B cell (primary cell): ENCODE results near the gene PHLPP1. TPM values are rescaled to one million over a fixed set of nuclear protein-coding genes. Genes with fewer than 3 reads are reported as not detected.

Experiments used
- ATAC-seq: fragments of 200-7000 bp; cut with Tn5 transposase; one replicate; pipeline ENCODE4 v1.10.0; 2021; ENCODE audit warnings: low read depth, mild to moderate bottlenecking, moderate number of reproducible peaks, moderate library complexity
- CTCF ChIA-PET: fragments of 350-600 bp; sonication (Branson Sonifier 250); formaldehyde crosslinking; loops from one replicate; lab custom pipeline; 2021; ENCODE audit warnings: antibody characterized with exemption, inconsistent platforms; lab: Charles Lee
- POLR2A ChIA-PET: fragments of 350-600 bp; sonication (Branson Sonifier 250); formaldehyde crosslinking; loops from one replicate; lab custom pipeline; 2021; ENCODE audit warnings: antibody characterized with exemption; lab: Charles Lee
- DNase-seq: peaks from one replicate; pipeline ENCODE4 v3.0.0; 2013
- H2AFZ ChIP-seq: 2 replicates; pipeline ENCODE4 v1.6.1; 2012; ENCODE audit warnings: mild to moderate bottlenecking, low read depth, low read length; ENCODE audit not compliant: insufficient read depth, poor library complexity, severe bottlenecking
- H3K27ac ChIP-seq, 2 donors: 1 replicate in 1 of 2; 2 replicates in 1 of 2; pipeline ENCODE4 v1.5.1; 2012 to 2013; ENCODE audit warnings: low read length in 2 of 2, mild to moderate bottlenecking in 2 of 2, moderate library complexity in 1 of 2
- H3K27me3 ChIP-seq, 4 experiments: fragments of 200-600 bp in 1 of 4; sonication (generic) in 1 of 4; replicated peaks in 1 of 4; 1 replicate in 2 of 4; 2 replicates in 2 of 4; pipeline versions ENCODE4 v1.6.1 to v1.7.0; 2013 to 2016; ENCODE audit warnings: low read length in 3 of 4, mild to moderate bottlenecking in 2 of 4, mixed read lengths in 1 of 4, moderate library complexity in 1 of 4; ENCODE audit not compliant: insufficient read depth in 4 of 4, control insufficient read depth in 3 of 4; ENCODE audit errors: control extremely low read depth in 1 of 4
- H3K36me3 ChIP-seq, 2 experiments: replicated peaks in 1 of 2; 1 replicate in 1 of 2; 2 replicates in 1 of 2; pipeline versions ENCODE4 v1.6.1 to v1.7.1; 2013; ENCODE audit warnings: low read length in 1 of 2; ENCODE audit not compliant: insufficient read depth in 2 of 2, control insufficient read depth in 1 of 2; ENCODE audit errors: control extremely low read depth in 1 of 2, extremely low read depth in 1 of 2
- H3K4me1 ChIP-seq, 2 donors: fragments of 200-600 bp in 1 of 2; sonication (generic) in 1 of 2; 1 replicate in 1 of 2; 2 replicates in 1 of 2; pipeline versions ENCODE4 v1.5.1 to v1.6.1; 2013 to 2017; ENCODE audit warnings: low read length in 2 of 2; ENCODE audit not compliant: control insufficient read depth in 2 of 2, insufficient read depth in 2 of 2
- H3K4me2 ChIP-seq: replicated peaks from 2 replicates; pipeline ENCODE3; 2012; ENCODE audit warnings: mild to moderate bottlenecking, low read depth, low read length; ENCODE audit not compliant: poor library complexity, severe bottlenecking
- H3K4me3 ChIP-seq, 5 experiments: fragments of 200-600 bp in 1 of 5; sonication (generic) in 1 of 5; 1 replicate in 3 of 5; 2 replicates in 2 of 5; pipeline versions ENCODE4 v1.5.1 to v1.7.0; 2011 to 2016; ENCODE audit warnings: low read length in 4 of 5, mild to moderate bottlenecking in 4 of 5, low read depth in 2 of 5, control low read depth in 1 of 5, moderate library complexity in 1 of 5; ENCODE audit not compliant: insufficient read depth in 1 of 5; ENCODE audit errors: control extremely low read depth in 1 of 5, extremely low read depth in 1 of 5
- H3K79me2 ChIP-seq: fragments of 200-600 bp; sonication (generic); one replicate; pipeline ENCODE4 v1.6.0; 2016; ENCODE audit warnings: low read length; ENCODE audit not compliant: control insufficient read depth, insufficient read depth
- H3K9ac ChIP-seq: fragments of 200-600 bp; sonication (generic); 2 replicates; pipeline ENCODE4 v1.6.1; 2017; ENCODE audit warnings: mild to moderate bottlenecking, low read length, moderate library complexity
- H3K9me3 ChIP-seq, 3 donors: one replicate each; pipeline versions ENCODE4 v1.6.1 to v1.7.1; 2013; ENCODE audit warnings: low read length in 2 of 3; ENCODE audit not compliant: control insufficient read depth in 2 of 3, insufficient read depth in 1 of 3; ENCODE audit errors: control extremely low read depth in 1 of 3
- H4K20me1 ChIP-seq: 2 replicates; pipeline ENCODE4 v1.6.0; 2012; ENCODE audit warnings: mild to moderate bottlenecking, low read length; ENCODE audit not compliant: insufficient read depth, control insufficient read depth, poor library complexity, severe bottlenecking
- H3K27ac Mint-ChIP-seq: one replicate; pipeline ENCODE4 v1.8.0; 2021; ENCODE audit warnings: mixed read lengths
- H3K27me3 Mint-ChIP-seq: one replicate; pipeline ENCODE4 v1.8.0; 2021; ENCODE audit warnings: mixed read lengths
- H3K4me1 Mint-ChIP-seq: one replicate; pipeline ENCODE4 v1.8.0; 2021; ENCODE audit warnings: mixed read lengths
- H3K4me3 Mint-ChIP-seq: one replicate; pipeline ENCODE4 v1.8.0; 2021; ENCODE audit warnings: mixed read lengths
- H3K9me3 Mint-ChIP-seq: one replicate; pipeline ENCODE4 v1.8.0; 2022; ENCODE audit warnings: mixed read lengths; ENCODE audit not compliant: insufficient read depth
- CTCF ChIP-seq: fragments of 200-600 bp; IDR thresholded peaks from one replicate; pipeline ENCODE4 v1.8.0; 2022; ENCODE audit warnings: antibody characterized with exemption, mild to moderate bottlenecking
- EZH2 ChIP-seq: IDR thresholded peaks from 2 replicates; pipeline ENCODE4 v1.6.1; 2012; ENCODE audit warnings: borderline replicate concordance, low read depth, mild to moderate bottlenecking, moderate library complexity, low read length; ENCODE audit not compliant: insufficient read depth, poor library complexity, severe bottlenecking
- WGBS: methylation state at CpG from one replicate; pipeline ENCODE4 v1.1.5; 2013; ENCODE audit warnings: missing lambda C conversion rate; ENCODE audit not compliant: insufficient coverage; 5-methylcytosine and 5-hydroxymethylcytosine counted together
- intact Hi-C: fragments of 100-400 bp; cut with micrococcal nuclease; formaldehyde crosslinking; loops from one replicate; pipeline ENCODE4 v1.10.0; 2022
- polyA plus RNA-seq: library from polyadenylated mRNA; depleted of rRNA; stranded (reverse); fragments of >200 nt; gene quantifications from 2 replicates; pipeline ENCODE4 v1.2.3, GENCODE V29; 2012
- total RNA-seq, 2 donors: library from RNA; stranded (reverse); fragments of 120-200 nt in 1 of 2; gene quantifications; 1 replicate in 1 of 2; 2 replicates in 1 of 2; pipeline versions ENCODE4 v1.2.3 to v1.2.4, GENCODE V29; 2013 to 2022

Gene PHLPP1
- total and polyA plus RNA-seq, 2 donors (not counting 1 experiment from before 2014, with no cell fraction given): 3.0 to 20.7 TPM

GRCh38 chr18:62867534-62867933, 152.2 kb downstream of the PHLPP1 start:
- POLR2A ChIA-PET: no interaction called here
- no peak overlapping the region for H2AFZ ChIP-seq
- no peaks in the 10 kb centered on the region for H3K27me3 ChIP-seq
- peaks cover 0 to under 1% of the 10 kb centered on the region in 2 experiments for H3K36me3 ChIP-seq
- Mint-ChIP-seq H3K4me1 (peaks cover 11% of the 10 kb centered on the region), H3K27me3 (no peaks in the 10 kb centered on the region), H3K4me3 (no peak overlapping the region), H3K9me3 (no peaks in the 10 kb centered on the region), H3K27ac (no peak overlapping the region)
- WGBS: 98% methylated on average over 7 of the region's 8 CpGs
- no peaks in the 10 kb centered on the region for H3K79me2 ChIP-seq
- H3K4me2 ChIP-seq: no peak overlapping the region
- intact Hi-C loops: no loop called here
- H3K9ac ChIP-seq: no peak overlapping the region
- no peak overlapping the region for H3K4me3 ChIP-seq
- no peaks in the 10 kb centered on the region for H3K9me3 ChIP-seq
- TF ChIP-seq EZH2 (no peak), CTCF (no peak)
- CTCF ChIA-PET: no interaction called here
- no peak for ATAC-seq
- peaks cover 7 to 10% of the 10 kb centered on the region in 2 donors for H3K4me1 ChIP-seq
- H3K27ac ChIP-seq: no peak overlapping the region
- DNase-seq: no peak
- no peaks in the 10 kb centered on the region for H4K20me1 ChIP-seq

DNA sequence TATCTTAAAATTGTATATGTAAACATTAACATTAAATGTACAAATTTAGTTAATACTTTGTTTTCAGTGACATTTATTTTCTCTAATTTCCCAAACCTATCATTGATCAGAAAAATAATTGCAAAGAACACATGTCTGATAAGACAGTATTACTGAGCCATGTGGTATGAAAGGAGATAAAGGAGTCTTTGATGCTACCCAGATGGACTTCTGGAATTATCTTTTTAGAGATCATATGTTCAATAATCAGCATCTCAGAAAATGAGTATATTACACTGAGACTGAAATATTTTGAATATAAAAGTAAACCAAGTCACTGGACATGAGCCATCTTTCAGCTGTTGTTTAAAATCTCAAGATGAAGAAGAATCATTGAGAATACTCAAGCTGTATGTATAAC, 153.3 kb downstream of the PHLPP1 start:
- no peaks in the 10 kb centered on the region for H3K79me2 ChIP-seq
- no peak overlapping the region for H3K4me3 ChIP-seq
- no peak for DNase-seq
- no peak for TF ChIP-seq EZH2
- TF ChIP-seq CTCF: no peak
- ChIA-PET CTCF (interaction anchor here (0.6 kb wide), 1 partner anchor 75 kb away, joined by 3 read pairs; no protein-coding TSS in a partner anchor), POLR2A (no interaction called here)
- Mint-ChIP-seq H3K4me3 (no peak overlapping the region), H3K9me3 (no peaks in the 10 kb centered on the region), H3K4me1 (peaks cover 11% of the 10 kb centered on the region), H3K27me3 (no peaks in the 10 kb centered on the region), H3K27ac (no peak overlapping the region)
- no peak overlapping the region for H2AFZ ChIP-seq
- no peaks in the 10 kb centered on the region for H3K27me3 ChIP-seq
- H3K4me1 ChIP-seq: peaks cover 7 to 10% of the 10 kb centered on the region in 2 donors
- no peak overlapping the region for H3K9ac ChIP-seq
- H3K36me3 ChIP-seq: no peaks in the 10 kb centered on the region
- no peak overlapping the region for H3K4me2 ChIP-seq
- peak overlapping the region in 1 of 2 donors; percentile 81 for H3K27ac ChIP-seq
- no peaks in the 10 kb centered on the region for H4K20me1 ChIP-seq
- intact Hi-C loops: no loop called here
- H3K9me3 ChIP-seq: no peaks in the 10 kb centered on the region
- no peak for ATAC-seq
